Measurements from ENCODE around the gene RAB3D.

DNA sequence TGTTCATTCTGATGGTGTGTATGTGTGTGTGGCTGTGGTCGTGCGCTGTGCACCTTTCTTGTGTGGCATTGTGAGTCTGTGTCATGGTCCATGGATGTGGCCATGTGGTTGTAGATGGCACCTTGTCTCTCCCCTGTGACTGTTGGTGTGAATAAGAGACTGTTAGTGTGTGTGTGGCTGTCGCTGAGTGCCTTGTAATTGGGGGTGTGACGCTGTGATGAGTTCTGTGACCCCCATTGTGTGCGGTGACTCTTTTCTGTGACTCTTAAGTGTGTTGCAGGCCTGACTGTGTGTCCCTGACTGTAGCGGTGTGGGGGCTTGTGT is 16.6 kb upstream of the RAB3D start:
- TF ChIP-seq, protein P1, sequence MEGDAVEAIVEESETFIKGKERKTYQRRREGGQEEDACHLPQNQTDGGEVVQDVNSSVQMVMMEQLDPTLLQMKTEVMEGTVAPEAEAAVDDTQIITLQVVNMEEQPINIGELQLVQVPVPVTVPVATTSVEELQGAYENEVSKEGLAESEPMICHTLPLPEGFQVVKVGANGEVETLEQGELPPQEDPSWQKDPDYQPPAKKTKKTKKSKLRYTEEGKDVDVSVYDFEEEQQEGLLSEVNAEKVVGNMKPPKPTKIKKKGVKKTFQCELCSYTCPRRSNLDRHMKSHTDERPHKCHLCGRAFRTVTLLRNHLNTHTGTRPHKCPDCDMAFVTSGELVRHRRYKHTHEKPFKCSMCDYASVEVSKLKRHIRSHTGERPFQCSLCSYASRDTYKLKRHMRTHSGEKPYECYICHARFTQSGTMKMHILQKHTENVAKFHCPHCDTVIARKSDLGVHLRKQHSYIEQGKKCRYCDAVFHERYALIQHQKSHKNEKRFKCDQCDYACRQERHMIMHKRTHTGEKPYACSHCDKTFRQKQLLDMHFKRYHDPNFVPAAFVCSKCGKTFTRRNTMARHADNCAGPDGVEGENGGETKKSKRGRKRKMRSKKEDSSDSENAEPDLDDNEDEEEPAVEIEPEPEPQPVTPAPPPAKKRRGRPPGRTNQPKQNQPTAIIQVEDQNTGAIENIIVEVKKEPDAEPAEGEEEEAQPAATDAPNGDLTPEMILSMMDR (IDR thresholded peaks at IDR 0.05; ENCODE audit: insufficient read depth, low read length, poor library complexity, severe bottlenecking): no peak
- TF ChIP-seq EZH2phosphoT487 (conservative IDR thresholded peaks at IDR 0.05; ENCODE audit: low read length): no peak

All from SU-DHL-6 (cell line).